H9 (cell line): ENCODE results near the gene CTCF. TPM values are rescaled to one million over a fixed set of nuclear protein-coding genes. Genes with fewer than 3 reads are reported as not detected.

Experiments
- DNase-seq: peaks from one replicate; pipeline ENCODE4 v3.0.0-alpha.2; 2017
- H2AFZ ChIP-seq: one replicate; pipeline ENCODE4 v1.6.1; 2013; ENCODE audit warnings: mild to moderate bottlenecking, low read length, control low read depth, moderate library complexity
- H2AK5ac ChIP-seq: 2 replicates; pipeline ENCODE4 v1.6.1; 2013; ENCODE audit warnings: low read length, control low read depth, mixed read lengths; ENCODE audit not compliant: insufficient read length
- H2BK120ac ChIP-seq: one replicate; pipeline ENCODE4 v1.6.1; 2013; ENCODE audit warnings: low read depth, mild to moderate bottlenecking, low read length, control low read depth, inconsistent platforms; ENCODE audit not compliant: poor library complexity, severe bottlenecking
- H2BK12ac ChIP-seq: 2 replicates; pipeline ENCODE4 v1.6.1; 2013; ENCODE audit warnings: low read length, control low read depth, mixed read lengths, low read depth; ENCODE audit not compliant: insufficient read length
- H2BK15ac ChIP-seq: 2 replicates; pipeline ENCODE4 v1.6.1; 2013; ENCODE audit warnings: low read depth, low read length, control low read depth
- H2BK20ac ChIP-seq: one replicate; pipeline ENCODE4 v1.6.1; 2013; ENCODE audit warnings: low read depth, mild to moderate bottlenecking, low read length, control low read depth, inconsistent platforms; ENCODE audit not compliant: poor library complexity, severe bottlenecking
- H2BK5ac ChIP-seq: 2 replicates; pipeline ENCODE4 v1.6.1; 2013; ENCODE audit warnings: low read length, control low read depth, mixed read lengths; ENCODE audit not compliant: insufficient read length
- H3K14ac ChIP-seq: 2 replicates; pipeline ENCODE4 v1.6.1; 2013; ENCODE audit warnings: low read length, control low read depth; ENCODE audit not compliant: insufficient read depth
- H3K18ac ChIP-seq: 2 replicates; pipeline ENCODE4 v1.6.1; 2013; ENCODE audit warnings: low read depth, mild to moderate bottlenecking, mixed read lengths, low read length, control low read depth; ENCODE audit not compliant: insufficient read length
- H3K23ac ChIP-seq: 2 replicates; pipeline ENCODE4 v1.6.1; 2013; ENCODE audit warnings: low read length, control low read depth, mixed read lengths, low read depth; ENCODE audit not compliant: insufficient read length
- H3K23me2 ChIP-seq: 2 replicates; pipeline ENCODE4 v1.6.1; 2013; ENCODE audit warnings: low read depth, mild to moderate bottlenecking, mixed read lengths, low read length, control low read depth; ENCODE audit not compliant: insufficient read length, poor library complexity, severe bottlenecking
- H3K27ac ChIP-seq: 2 replicates; pipeline ENCODE4 v1.5.1; 2013; ENCODE audit warnings: low read length, control low read depth, mixed read lengths, low read depth; ENCODE audit not compliant: insufficient read length
- H3K27me3 ChIP-seq: 2 replicates; pipeline ENCODE4 v1.6.1; 2013; ENCODE audit warnings: low read length, control low read depth, inconsistent platforms; ENCODE audit not compliant: insufficient read depth
- H3K4ac ChIP-seq: 2 replicates; pipeline ENCODE4 v1.6.1; 2013; ENCODE audit warnings: low read depth, mild to moderate bottlenecking, control low read depth, inconsistent platforms, low read length, moderate library complexity
- H3K4me1 ChIP-seq: 2 replicates; pipeline ENCODE4 v1.6.1; 2013; ENCODE audit warnings: low read length, control low read depth, inconsistent platforms; ENCODE audit not compliant: insufficient read depth
- H3K4me2 ChIP-seq: 2 replicates; pipeline ENCODE4 v1.6.1; 2013; ENCODE audit warnings: low read length, control low read depth, mixed read lengths; ENCODE audit not compliant: insufficient read length, insufficient read depth
- H3K56ac ChIP-seq: 2 replicates; pipeline ENCODE4 v1.6.1; 2013; ENCODE audit warnings: low read depth, mild to moderate bottlenecking, mixed read lengths, low read length, control low read depth; ENCODE audit not compliant: insufficient read length
- H3K79me1 ChIP-seq: 2 replicates; pipeline ENCODE4 v1.6.1; 2013; ENCODE audit warnings: low read depth, mild to moderate bottlenecking, moderate library complexity, low read length, control low read depth, inconsistent platforms; ENCODE audit not compliant: insufficient read depth, poor library complexity, severe bottlenecking
- H3K79me2 ChIP-seq: 2 replicates; pipeline ENCODE4 v1.6.1; 2013; ENCODE audit warnings: low read length, control low read depth, inconsistent platforms; ENCODE audit not compliant: insufficient read depth
- H3K9ac ChIP-seq: 2 replicates; pipeline ENCODE4 v1.6.1; 2013; ENCODE audit warnings: low read length, control low read depth, mixed read lengths; ENCODE audit not compliant: insufficient read length; ENCODE audit errors: extremely low read depth
- H3K9me3 ChIP-seq: one replicate; pipeline ENCODE4 v1.6.1; 2013; ENCODE audit warnings: low read depth, low read length, inconsistent platforms; ENCODE audit not compliant: control insufficient read depth
- H3T11ph ChIP-seq: one replicate; pipeline ENCODE4 v1.6.1; 2013; ENCODE audit warnings: mild to moderate bottlenecking, low read length, control low read depth, inconsistent platforms
- H4K20me1 ChIP-seq: one replicate; pipeline ENCODE4 v1.6.1; 2013; ENCODE audit not compliant: control insufficient read depth, insufficient read length, insufficient read depth
- H4K5ac ChIP-seq: 2 replicates; pipeline ENCODE4 v1.6.1; 2013; ENCODE audit warnings: low read depth, mild to moderate bottlenecking, mixed read lengths, low read length, control low read depth; ENCODE audit not compliant: insufficient read length
- H4K8ac ChIP-seq: replicated peaks from 2 replicates; pipeline ENCODE4 v1.6.1; 2013; ENCODE audit warnings: low read length, control low read depth, mixed read lengths, low read depth; ENCODE audit not compliant: insufficient read length
- H4K91ac ChIP-seq: 2 replicates; pipeline ENCODE4 v1.6.1; 2013; ENCODE audit warnings: low read depth, mild to moderate bottlenecking, moderate library complexity, mixed read lengths, low read length, control low read depth; ENCODE audit not compliant: insufficient read length
- H3K27ac Mint-ChIP-seq, 3 experiments: 2 replicates in 2 of 3; 3 replicates in 1 of 3; pipeline ENCODE4 v1.8.0; 2020 to 2021; ENCODE audit warnings: mixed read lengths in 3 of 3, mild to moderate bottlenecking in 1 of 3, moderate library complexity in 1 of 3
- H3K27me3 Mint-ChIP-seq: 2 replicates; pipeline ENCODE4 v1.8.0; 2021; ENCODE audit warnings: low read depth, mild to moderate bottlenecking, moderate library complexity, mixed read lengths
- H3K36me3 Mint-ChIP-seq, 3 experiments: 2 replicates in 2 of 3; 3 replicates in 1 of 3; pipeline ENCODE4 v1.8.0; 2020 to 2021; ENCODE audit warnings: low read depth in 3 of 3, mixed read lengths in 3 of 3; ENCODE audit not compliant: insufficient read depth in 1 of 3
- H3K4me1 Mint-ChIP-seq, 2 experiments: 2 replicates each; pipeline ENCODE4 v1.8.0; 2020; ENCODE audit warnings: mixed read lengths in 2 of 2
- H3K4me3 Mint-ChIP-seq, 2 experiments: 2 replicates in 1 of 2; 3 replicates in 1 of 2; pipeline ENCODE4 v1.8.0; 2020 to 2021; ENCODE audit warnings: mild to moderate bottlenecking in 2 of 2, mixed read lengths in 2 of 2, moderate library complexity in 1 of 2
- H3K9me3 Mint-ChIP-seq, 2 experiments: 2 replicates in 1 of 2; 3 replicates in 1 of 2; pipeline ENCODE4 v1.8.0; 2020; ENCODE audit warnings: mild to moderate bottlenecking in 2 of 2, mixed read lengths in 2 of 2, moderate library complexity in 1 of 2
- CTCF ChIP-seq: fragments of 200-600 bp; sonication (generic); conservative IDR thresholded peaks from 3 replicates; pipeline ENCODE4 v1.8.0; 2021; ENCODE audit warnings: antibody characterized with exemption, mild to moderate bottlenecking
- WGBS: extraction: QIAGEN DNeasy Blood & Tissue Kit; methylation state at CpG from one replicate; pipeline ENCODE4 v1.1.7; 2013; ENCODE audit warnings: missing lambda C conversion rate, low lambda C conversion rate, mixed read lengths; ENCODE audit not compliant: insufficient read length; ENCODE audit errors: extremely low coverage; 5-methylcytosine and 5-hydroxymethylcytosine counted together
- total RNA-seq: library from RNA; stranded (reverse); gene quantifications from 2 replicates; pipeline ENCODE4 v1.2.1, GENCODE V29; 2021

The CTCF gene
- total RNA-seq, 1 experiment from 2014 or later = 87.3 TPM

GRCh38 chr16:67561824-67562525 is 351 bp upstream of the CTCF start:
- Histone ChIP-seq H4K8ac (no peak overlapping the region), H3K4me2 (peak overlapping the region; percentile 81)

More at GRCh38 chr16:67561824-67562525, 351 bp upstream of the CTCF start:
- peak; percentile 94 for DNase-seq
- Histone ChIP-seq H3K27ac (no peak overlapping the region), H4K91ac (no peak overlapping the region), H4K5ac (no peak overlapping the region), H3K18ac (peak overlapping the region; percentile 73), H3K9me3 (no peaks in the 10 kb centered on the region), H3K23me2 (peaks cover 12% of the 10 kb centered on the region), H2BK15ac (no peak overlapping the region), H3K56ac (no peak overlapping the region), H2AFZ (no peak overlapping the region), H3K23ac (no peak overlapping the region), H3K79me2 (peaks cover 25% of the 10 kb centered on the region; the same call in 1 of the 2 replicates), H2AK5ac (no peak overlapping the region), H3K79me1 (no peaks in the 10 kb centered on the region), H2BK20ac (no peak overlapping the region), H3K4ac (no peak overlapping the region), H4K20me1 (no peaks in the 10 kb centered on the region), H3K9ac (peak overlapping the region; percentile 59), H3K4me1 (0 out of 2 replicates have a peak, but pooled peaks cover 3% of the 10 kb centered on the region), H3K27me3 (no peaks in the 10 kb centered on the region), H2BK120ac (no peak overlapping the region), H3K14ac (peak overlapping the region; percentile 76), H2BK5ac (no peak overlapping the region), H2BK12ac (no peak overlapping the region), H3T11ph (no peak overlapping the region)
- peak overlapping the region; percentile 88 for H3K4me3 Mint-ChIP-seq
- TF ChIP-seq CTCF = no peak
- peaks cover 0 to 12% (median 4%) of the 10 kb centered on the region in 3 experiments; a peak in 3 of 7 replicates for H3K36me3 Mint-ChIP-seq
- no peaks in the 10 kb centered on the region for H3K9me3 Mint-ChIP-seq
- peak overlapping the region; percentile 58 to 86 (median 82); a peak in 4 of 7 replicates for H3K27ac Mint-ChIP-seq
- peaks cover 17 to 23% of the 10 kb centered on the region in 2 experiments for H3K4me1 Mint-ChIP-seq
- no peaks in the 10 kb centered on the region for H3K27me3 Mint-ChIP-seq
- no CpG with 5 or more reads among the region's 76 CpGs for WGBS
